IMR-90 (cell line): ENCODE data around the gene CXCL1. TPM values are rescaled to one million over a fixed set of nuclear protein-coding genes. Genes with fewer than 3 reads are reported as not detected.

Source experiments
- ATAC-seq: fragments of 200-7000 bp; cut with Tn5 transposase; 2 replicates; pipeline ENCODE4 v1.9.1; 2020; ENCODE audit warnings: low read depth, mild to moderate bottlenecking, moderate library complexity
- BruUV-seq: library from RNA; stranded (reverse); fragments of 400-500 nt; replicated peaks from 2 replicates; lab custom pipeline; 2021; lab: Mats Ljungman, UMichigan
- CTCF ChIA-PET: fragments of 300-600 bp; formaldehyde crosslinking; extraction: SDS; loops from one replicate; lab custom pipeline; 2021; ENCODE audit warnings: antibody characterized with exemption; lab: Yijun Ruan, JAX
- POLR2A ChIA-PET: fragments of 300-600 bp; sonication (Branson Sonifier 250); formaldehyde crosslinking; loops from one replicate; lab custom pipeline; 2022; ENCODE audit warnings: antibody characterized with exemption; ENCODE audit not compliant: unreplicated experiment; lab: Charles Lee
- DNase-seq: peaks from one replicate; pipeline ENCODE4 v3.0.0; 2013
- H2AFZ ChIP-seq: replicated peaks from 2 replicates; pipeline ENCODE3; 2013; ENCODE audit warnings: low read length, mild to moderate bottlenecking; ENCODE audit not compliant: poor library complexity
- H2AK5ac ChIP-seq: 2 replicates; pipeline ENCODE4 v1.6.1; 2013; ENCODE audit warnings: low read depth, low read length, inconsistent platforms
- H2AK9ac ChIP-seq: replicated peaks from 2 replicates; pipeline ENCODE3; 2013; ENCODE audit warnings: mild to moderate bottlenecking, low read depth, low read length, moderate library complexity; ENCODE audit not compliant: poor library complexity
- H2BK120ac ChIP-seq: 2 replicates; pipeline ENCODE4 v1.6.1; 2013; ENCODE audit warnings: low read depth, low read length, inconsistent platforms
- H2BK15ac ChIP-seq: 3 replicates; pipeline ENCODE4 v1.6.1; 2013; ENCODE audit warnings: low read depth, low read length, inconsistent platforms
- H2BK20ac ChIP-seq: 2 replicates; pipeline ENCODE4 v1.6.1; 2013; ENCODE audit warnings: low read depth, mild to moderate bottlenecking, inconsistent platforms, low read length, moderate library complexity
- H2BK5ac ChIP-seq: 2 replicates; pipeline ENCODE4 v1.6.1; 2013; ENCODE audit warnings: mild to moderate bottlenecking, low read depth, low read length, inconsistent platforms; ENCODE audit not compliant: poor library complexity, severe bottlenecking
- H3K14ac ChIP-seq: replicated peaks from 2 replicates; pipeline ENCODE4 v1.6.1; 2013; ENCODE audit warnings: low read depth, low read length, inconsistent platforms
- H3K18ac ChIP-seq: 2 replicates; pipeline ENCODE4 v1.6.1; 2013; ENCODE audit warnings: low read depth, low read length, control low read depth
- H3K23ac ChIP-seq: 2 replicates; pipeline ENCODE4 v1.6.1; 2013; ENCODE audit warnings: low read depth, low read length, inconsistent platforms
- H3K27ac ChIP-seq: 2 replicates; pipeline ENCODE4 v1.5.1; 2013; ENCODE audit warnings: mild to moderate bottlenecking, control low read depth, low read length; ENCODE audit not compliant: insufficient read depth
- H3K27me3 ChIP-seq: 2 replicates; pipeline ENCODE4 v1.6.1; 2013; ENCODE audit warnings: low read length; ENCODE audit not compliant: control insufficient read depth, insufficient read depth
- H3K36me3 ChIP-seq: 2 replicates; pipeline ENCODE4 v1.6.1; 2013; ENCODE audit warnings: low read length, mixed read lengths; ENCODE audit not compliant: control insufficient read depth, insufficient read depth
- H3K4ac ChIP-seq: 2 replicates; pipeline ENCODE4 v1.6.1; 2013; ENCODE audit warnings: low read depth, low read length, inconsistent platforms
- H3K4me1 ChIP-seq: 2 replicates; pipeline ENCODE4 v1.6.1; 2013; ENCODE audit warnings: low read length, mixed read lengths; ENCODE audit not compliant: control insufficient read depth, insufficient read depth
- H3K4me2 ChIP-seq: 2 replicates; pipeline ENCODE4 v1.6.1; 2013; ENCODE audit warnings: low read depth, mild to moderate bottlenecking, control low read depth, low read length, moderate library complexity
- H3K4me3 ChIP-seq: 2 replicates; pipeline ENCODE4 v1.5.1; 2013; ENCODE audit warnings: low read depth, mild to moderate bottlenecking, control low read depth, low read length, moderate library complexity; ENCODE audit not compliant: insufficient read depth
- H3K56ac ChIP-seq: 2 replicates; pipeline ENCODE4 v1.6.1; 2013; ENCODE audit warnings: low read length, inconsistent platforms; ENCODE audit not compliant: insufficient read depth; ENCODE audit errors: extremely low read depth
- H3K79me1 ChIP-seq, 2 experiments: 2 replicates each; pipeline ENCODE4 v1.6.1; 2013; ENCODE audit warnings: low read length in 2 of 2, inconsistent platforms in 1 of 2, low read depth in 1 of 2
- H3K9ac ChIP-seq: 2 replicates; pipeline ENCODE4 v1.6.1; 2013; ENCODE audit warnings: low read depth, low read length, control low read depth
- H3K9me1 ChIP-seq: 2 replicates; pipeline ENCODE4 v1.6.1; 2013; ENCODE audit warnings: low read length, inconsistent platforms; ENCODE audit not compliant: insufficient read depth
- H3K9me3 ChIP-seq: 2 replicates; pipeline ENCODE4 v1.6.1; 2013; ENCODE audit warnings: low read length; ENCODE audit not compliant: control insufficient read depth, insufficient read depth
- H4K20me1 ChIP-seq: 2 replicates; pipeline ENCODE4 v1.6.1; 2013; ENCODE audit warnings: low read length, inconsistent platforms; ENCODE audit not compliant: insufficient read depth
- H4K5ac ChIP-seq: 2 replicates; pipeline ENCODE4 v1.6.1; 2013; ENCODE audit warnings: mild to moderate bottlenecking, low read depth, low read length, control low read depth
- H4K8ac ChIP-seq, 2 experiments: 2 replicates each; pipeline ENCODE4 v1.6.1; 2013; ENCODE audit warnings: low read depth in 2 of 2, low read length in 2 of 2, control low read depth in 1 of 2, inconsistent platforms in 1 of 2
- H4K91ac ChIP-seq: 2 replicates; pipeline ENCODE4 v1.6.1; 2013; ENCODE audit warnings: low read depth, low read length, inconsistent platforms; ENCODE audit not compliant: insufficient read depth
- BHLHE40 ChIP-seq: fragments of 150-350 bp; IDR thresholded peaks from 2 replicates; pipeline ENCODE4 v1.6.1; 2016; ENCODE audit warnings: mild to moderate bottlenecking, low read depth, low read length
- CEBPB ChIP-seq: IDR thresholded peaks from 2 replicates; pipeline ENCODE4 v1.6.1; 2012; ENCODE audit warnings: low read depth, low read length, improper control_type of control experiment
- CHD1 ChIP-seq: IDR thresholded peaks from 2 replicates; pipeline ENCODE4 v1.6.1; 2012; ENCODE audit warnings: low read depth, low read length, improper control_type of control experiment
- CTCF ChIP-seq: conservative IDR thresholded peaks from 2 replicates; pipeline ENCODE4 v1.5.1; 2012; ENCODE audit warnings: mild to moderate bottlenecking, low read depth, low read length, improper control_type of control experiment
- ELK1 ChIP-seq: fragments of 150-350 bp; IDR thresholded peaks from 2 replicates; pipeline ENCODE4 v1.6.1; 2016; ENCODE audit warnings: low read depth, mild to moderate bottlenecking, low read length, moderate library complexity, borderline replicate concordance
- FOS ChIP-seq: fragments of 150-350 bp; IDR thresholded peaks from 2 replicates; pipeline ENCODE4 v1.6.1; 2016; ENCODE audit warnings: low read depth, low read length
- MAFK ChIP-seq: IDR thresholded peaks from 2 replicates; pipeline ENCODE4 v1.6.1; 2012; ENCODE audit warnings: low read depth, low read length, improper control_type of control experiment
- MAZ ChIP-seq: IDR thresholded peaks from 2 replicates; pipeline ENCODE4 v1.6.1; 2012; ENCODE audit warnings: low read depth, mild to moderate bottlenecking, low read length, improper control_type of control experiment, moderate library complexity, borderline replicate concordance
- MXI1 ChIP-seq: IDR thresholded peaks from 2 replicates; pipeline ENCODE4 v1.6.1; 2012; ENCODE audit warnings: low read depth, mild to moderate bottlenecking, low read length, moderate library complexity, borderline replicate concordance
- NFE2L2 ChIP-seq: fragments of 150-350 bp; IDR thresholded peaks from 2 replicates; pipeline ENCODE4 v1.6.1; 2016; ENCODE audit warnings: low read depth, mild to moderate bottlenecking, low read length
- POLR2A ChIP-seq: IDR thresholded peaks from 2 replicates; pipeline ENCODE4 v1.6.1; 2012; ENCODE audit warnings: mild to moderate bottlenecking, low read depth, low read length
- RAD21 ChIP-seq: IDR thresholded peaks from 2 replicates; pipeline ENCODE4 v1.6.1; 2012; ENCODE audit warnings: low read length, improper control_type of control experiment
- RCOR1 ChIP-seq: IDR thresholded peaks from 2 replicates; pipeline ENCODE4 v1.6.1; 2012; ENCODE audit warnings: mild to moderate bottlenecking, low read length, improper control_type of control experiment; ENCODE audit not compliant: insufficient replicate concordance
- RFX5 ChIP-seq: IDR thresholded peaks from 2 replicates; pipeline ENCODE4 v1.8.0; 2012; ENCODE audit warnings: low read depth, mild to moderate bottlenecking, low read length, moderate library complexity
- SMC3 ChIP-seq: fragments of 150-350 bp; IDR thresholded peaks from 2 replicates; pipeline ENCODE4 v1.6.1; 2016; ENCODE audit warnings: low read depth, mild to moderate bottlenecking, antibody characterized with exemption, low read length, moderate library complexity
- USF2 ChIP-seq: fragments of 150-350 bp; IDR thresholded peaks from 2 replicates; pipeline ENCODE4 v1.6.1; 2017; ENCODE audit warnings: mild to moderate bottlenecking, antibody characterized with exemption, low read length, low read depth
- dilution Hi-C: fragments of 300-500 bp; cut with HindIII; formaldehyde crosslinking; loops from one replicate; pipeline ENCODE4 v1.14.3; 2018; ENCODE audit warnings: low sequenced_read_pairs; ENCODE audit not compliant: unreplicated experiment
- in situ Hi-C: fragments of 300-500 bp; cut with MboI; formaldehyde crosslinking; loops from 3 replicates; pipeline ENCODE4 v1.14.3; 2019; ENCODE audit warnings: low sequenced_read_pairs, inconsistent platforms, mixed read lengths
- intact Hi-C: fragments of 100-400 bp; cut with micrococcal nuclease; formaldehyde crosslinking; loops from 2 replicates; pipeline ENCODE4 v1.10.0; 2022
- polyA plus RNA-seq, 3 experiments: library from polyadenylated mRNA; depleted of rRNA; stranded (reverse); fragments of >200 nt; gene quantifications; 2 replicates each; pipeline ENCODE4 v1.2.3, GENCODE V29; 2012; ENCODE audit warnings: low replicate concordance in 1 of 3
- total RNA-seq: library from RNA; depleted of rRNA; stranded (reverse); fragments of >200 nt; gene quantifications from 2 replicates; pipeline ENCODE4 v1.2.3, GENCODE V29; 2012

The CXCL1 gene
- total and polyA plus RNA-seq, 2 of the 4 experiments (the other 2 are of a cell fraction) = 2.0 TPM; not detected in 1

GRCh38 chr4:73856518-73856917 is 12.7 kb upstream of the CXCL1 start:
- no peak for DNase-seq

More at GRCh38 chr4:73856518-73856917, 12.7 kb upstream of the CXCL1 start:
- Histone ChIP-seq H2BK15ac (no peak overlapping the region), H2AK9ac (no peak overlapping the region), H3K9me3 (peaks cover 4% of the 10 kb centered on the region; the same call in 1 of the 2 replicates), H4K91ac (no peak overlapping the region), H3K36me3 (no peaks in the 10 kb centered on the region), H2BK20ac (no peak overlapping the region), H2AFZ (no peak overlapping the region), H3K4me2 (no peak overlapping the region), H3K27me3 (peaks cover 27% of the 10 kb centered on the region), H4K20me1 (no peaks in the 10 kb centered on the region), H3K27ac (no peak overlapping the region), H3K4ac (no peak overlapping the region), H3K18ac (no peak overlapping the region), H3K23ac (no peak overlapping the region), H3K14ac (no peak overlapping the region), H2AK5ac (no peak overlapping the region), H3K9ac (no peak overlapping the region), H4K5ac (no peak overlapping the region), H3K4me3 (no peak overlapping the region), H3K56ac (no peak overlapping the region), H3K4me1 (peaks cover 3% of the 10 kb centered on the region; the same call in 1 of the 2 replicates), H3K9me1 (no peaks in the 10 kb centered on the region), H2BK120ac (no peak overlapping the region), H4K8ac (no peak overlapping the region), H3K79me1 (no peaks in the 10 kb centered on the region), H2BK5ac (no peak overlapping the region)
- in situ Hi-C loops = no loop called here
- intact Hi-C loops = loop anchor here (5.0 kb wide), 3 partner anchors 36 to 129 kb away; no protein-coding TSS in a partner anchor
- BruUV-seq = no TSS peak
- ChIA-PET POLR2A (no interaction called here), CTCF (no interaction called here)
- TF ChIP-seq POLR2A (no peak), RAD21 (no peak), CEBPB (no peak), CHD1 (no peak), MAFK (no peak), SMC3 (no peak), NFE2L2 (no peak), RFX5 (no peak), BHLHE40 (no peak), MXI1 (no peak), RCOR1 (no peak), USF2 (no peak), ELK1 (no peak), CTCF (no peak), MAZ (no peak), FOS (no peak)
- ATAC-seq = no peak
- dilution Hi-C loops = no loop called here
